22Rv1 (cell line): Measurements from ENCODE around the gene ZNF423.

Experiments used
- H3K27ac ChIP-seq: fragments of 450-650 bp; 2 replicates; pipeline ENCODE4 v1.5.1; 2017
- ZFX ChIP-seq: fragments of 450-650 bp; IDR thresholded peaks from 2 replicates; pipeline ENCODE4 v1.6.1; 2017; ENCODE audit warnings: antibody characterized with exemption, borderline replicate concordance
- TF ChIP-seq, protein P1 (sequence below): fragments of 450-650 bp; IDR thresholded peaks from 2 replicates; pipeline ENCODE4 v1.5.1; 2017; ENCODE audit warnings: mild to moderate bottlenecking

Gene ZNF423

DNA sequence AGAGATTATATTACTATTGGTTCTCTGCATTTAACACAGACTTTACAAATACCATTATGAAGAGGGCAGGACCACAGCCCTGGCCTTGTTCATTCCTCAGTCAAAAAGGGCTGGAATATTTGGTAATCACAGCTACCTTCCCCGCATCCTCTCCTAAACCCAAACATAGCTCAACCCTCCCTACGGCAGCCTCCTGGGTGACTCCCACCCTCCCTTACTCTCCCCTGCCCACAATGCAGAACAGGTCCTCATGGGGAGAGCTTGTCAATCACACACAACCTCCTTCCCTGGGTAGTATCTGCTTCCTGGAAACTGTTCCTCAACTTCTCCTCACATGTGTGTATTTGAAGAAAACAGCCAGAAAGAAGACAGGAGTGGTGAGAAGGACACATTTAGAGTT, 258.1 kb downstream of the ZNF423 start:
- no peak for TF ChIP-seq ZFX
- TF ChIP-seq, protein P1, sequence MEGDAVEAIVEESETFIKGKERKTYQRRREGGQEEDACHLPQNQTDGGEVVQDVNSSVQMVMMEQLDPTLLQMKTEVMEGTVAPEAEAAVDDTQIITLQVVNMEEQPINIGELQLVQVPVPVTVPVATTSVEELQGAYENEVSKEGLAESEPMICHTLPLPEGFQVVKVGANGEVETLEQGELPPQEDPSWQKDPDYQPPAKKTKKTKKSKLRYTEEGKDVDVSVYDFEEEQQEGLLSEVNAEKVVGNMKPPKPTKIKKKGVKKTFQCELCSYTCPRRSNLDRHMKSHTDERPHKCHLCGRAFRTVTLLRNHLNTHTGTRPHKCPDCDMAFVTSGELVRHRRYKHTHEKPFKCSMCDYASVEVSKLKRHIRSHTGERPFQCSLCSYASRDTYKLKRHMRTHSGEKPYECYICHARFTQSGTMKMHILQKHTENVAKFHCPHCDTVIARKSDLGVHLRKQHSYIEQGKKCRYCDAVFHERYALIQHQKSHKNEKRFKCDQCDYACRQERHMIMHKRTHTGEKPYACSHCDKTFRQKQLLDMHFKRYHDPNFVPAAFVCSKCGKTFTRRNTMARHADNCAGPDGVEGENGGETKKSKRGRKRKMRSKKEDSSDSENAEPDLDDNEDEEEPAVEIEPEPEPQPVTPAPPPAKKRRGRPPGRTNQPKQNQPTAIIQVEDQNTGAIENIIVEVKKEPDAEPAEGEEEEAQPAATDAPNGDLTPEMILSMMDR = no peak
- H3K27ac ChIP-seq = no peak overlapping the region

DNA sequence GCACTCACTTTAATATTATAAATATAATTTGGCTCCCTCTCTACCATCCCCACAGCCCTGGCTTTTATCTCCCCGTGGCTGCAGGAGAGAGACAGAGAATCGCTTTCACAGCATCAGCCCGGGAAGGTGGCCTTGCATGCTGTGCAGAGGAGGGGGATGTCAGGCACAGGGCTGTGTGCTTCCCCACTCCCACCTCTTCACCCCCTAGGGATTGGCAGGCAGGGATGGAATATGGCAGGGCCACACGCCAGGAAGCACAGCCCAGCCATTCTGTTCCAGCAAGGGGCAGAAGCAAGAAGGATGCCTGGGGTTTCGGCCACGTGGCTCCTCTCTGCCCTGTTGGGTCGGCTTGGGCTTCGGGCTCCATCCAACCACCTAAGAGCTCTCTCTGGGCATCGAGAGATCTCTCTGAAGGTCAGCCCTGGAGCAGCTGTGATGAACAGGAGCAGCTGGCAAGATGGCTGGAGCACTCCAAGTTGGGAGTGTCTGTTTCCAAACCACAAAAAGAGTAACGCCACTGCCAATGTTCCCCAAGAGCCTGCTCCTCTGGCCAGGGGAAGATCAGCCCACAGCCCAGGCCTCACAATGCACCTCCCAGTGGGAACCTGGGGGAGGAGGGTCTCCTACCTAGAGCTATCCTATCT, 259.1 kb downstream of the ZNF423 start:
- no peak overlapping the region for H3K27ac ChIP-seq
- no peak for TF ChIP-seq ZFX
- TF ChIP-seq, protein P1 = no peak

GRCh38 chr16:49596068-49596467, 259.8 kb downstream of the ZNF423 start:
- H3K27ac ChIP-seq = no peak overlapping the region
- TF ChIP-seq, protein P1 = no peak
- no peak for TF ChIP-seq ZFX

DNA sequence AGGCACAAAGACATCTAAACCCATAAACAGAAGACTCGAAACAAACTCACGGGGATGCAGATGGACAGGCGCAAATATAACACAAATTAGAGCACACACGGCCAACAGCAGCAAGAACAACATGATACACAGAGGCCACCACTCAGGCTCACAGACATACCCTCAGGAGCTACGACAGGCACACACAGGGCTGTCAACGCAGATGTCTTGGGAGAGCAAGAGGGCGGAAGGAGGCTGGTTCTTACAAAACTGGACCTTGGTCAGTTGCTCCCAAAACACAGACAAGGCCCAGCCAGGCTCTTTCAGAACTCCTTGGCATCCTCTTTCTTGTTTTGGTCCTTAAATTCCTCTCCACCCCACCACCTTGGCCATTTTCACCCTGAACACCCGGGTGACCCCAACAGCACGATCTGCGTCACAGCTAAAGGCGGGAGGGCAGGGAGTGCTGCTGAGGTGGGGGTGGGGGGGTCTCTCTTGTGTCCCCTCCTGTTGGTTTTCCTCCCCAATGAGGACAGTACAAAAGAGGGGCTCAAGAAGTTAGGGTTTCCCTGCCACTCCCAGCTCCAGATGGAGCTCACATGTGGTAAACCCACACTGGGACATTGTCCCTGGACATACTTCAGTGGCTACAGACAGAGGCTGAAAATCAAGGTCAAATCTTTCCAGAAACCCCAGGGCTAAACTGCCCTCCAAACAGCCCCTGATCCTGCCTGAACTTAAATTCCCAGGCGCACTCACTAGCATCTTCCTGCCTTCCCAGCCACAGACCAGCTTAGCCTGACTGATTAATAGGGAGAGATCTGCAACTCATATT, 261.0 kb downstream of the ZNF423 start:
- TF ChIP-seq ZFX = no peak
- TF ChIP-seq, protein P1 = no peak
- H3K27ac ChIP-seq = no peak overlapping the region

GRCh38 chr16:49594153-49594552, 261.8 kb downstream of the ZNF423 start:
- H3K27ac ChIP-seq = no peak overlapping the region
- no peak for TF ChIP-seq ZFX

- H3K27ac ChIP-seq = no peak overlapping the region
Measured at GRCh38 chr16:49593424-49594040, 262.4 kb downstream of the ZNF423 start.

GRCh38 chr16:49592546-49593423, 263.1 kb downstream of the ZNF423 start:
- no peak overlapping the region for H3K27ac ChIP-seq
- TF ChIP-seq, protein P1 = peak; percentile 70
- no peak for TF ChIP-seq ZFX

More at GRCh38 chr16:49593424-49594040, 262.4 kb downstream of the ZNF423 start:
- TF ChIP-seq, protein P1 = no peak
- TF ChIP-seq ZFX = no peak
